Left lung (tissue), 10 donors: ENCODE data around the gene ANK2. TPM values are rescaled to one million over a fixed set of nuclear protein-coding genes. Genes with fewer than 3 reads are reported as not detected.

Experiments
- ATAC-seq: fragments of 200-7000 bp; cut with Tn5 transposase; one replicate; pipeline ENCODE4 v1.9.1; 2020; ENCODE audit warnings: moderate library complexity
- DNase-seq, 4 donors: peaks; one replicate each; pipeline ENCODE4 v3.0.0-alpha.2; 2013 to 2020
- H3K27ac ChIP-seq, 2 donors: fragments of 200-600 bp; sonication (generic) in 1 of 2; one replicate each; pipeline versions ENCODE4 v1.5.0 to v1.8.0; 2020 to 2021
- H3K27me3 ChIP-seq, 2 donors: fragments of 200-600 bp; sonication (generic) in 1 of 2; one replicate each; pipeline versions ENCODE4 v1.5.0 to v1.8.0; 2020 to 2021
- H3K36me3 ChIP-seq, 2 donors: fragments of 200-600 bp; sonication (generic) in 1 of 2; one replicate each; pipeline versions ENCODE4 v1.5.0 to v1.8.0; 2020 to 2021
- H3K4me1 ChIP-seq, 2 donors: fragments of 200-600 bp; one replicate each; pipeline ENCODE4 v1.8.0; 2021
- H3K4me3 ChIP-seq, 2 donors: fragments of 200-600 bp; sonication (generic) in 1 of 2; one replicate each; pipeline versions ENCODE4 v1.5.0 to v1.8.0; 2020 to 2021; ENCODE audit warnings: mild to moderate bottlenecking in 1 of 2
- H3K9me3 ChIP-seq, 2 donors: fragments of 200-600 bp; sonication (generic) in 1 of 2; one replicate each; pipeline versions ENCODE4 v1.5.0 to v1.8.0; 2020 to 2021
- CTCF ChIP-seq, 2 donors: fragments of 200-600 bp; sonication (generic) in 1 of 2; IDR thresholded peaks; one replicate each; pipeline versions ENCODE4 v1.5.0 to v1.8.0; 2021; ENCODE audit warnings: antibody characterized with exemption in 2 of 2
- intact Hi-C, 2 donors: fragments of 100-400 bp; cut with DNase I; formaldehyde crosslinking; loops; one replicate each; pipeline versions ENCODE4 v1.11.2 to v1.14.2; 2022
- polyA plus RNA-seq, 6 donors: library from polyadenylated mRNA; unstranded; fragments of 120-200 nt; gene quantifications; one replicate each; pipeline ENCODE4 v1.2.1, GENCODE V29; 2013; ENCODE audit not compliant: insufficient read length in 6 of 6
- total RNA-seq, 2 donors: library from RNA; stranded (reverse); fragmentation: NEBNext Ultra II Directional; extraction: Animal tissue kit (Norgen Biotek cat#: 25700); gene quantifications; one replicate each; pipeline ENCODE4 v1.2.1, GENCODE V29; 2021
- donor health status: DM: no; HTN: yes; CAD: no.
- donor health status: DM: no; HTN: no; CAD: no.

The ANK2 gene
- total and polyA plus RNA-seq, 8 donors = 18.2 to 33.2 (median 28.8) TPM

GRCh38 chr4:113169368-113169767 lies 119.9 kb downstream of the ANK2 start:
- Histone ChIP-seq H3K9me3 (no peaks in the 10 kb centered on the region), H3K36me3 (no peaks in the 10 kb centered on the region), H3K27ac (no peak overlapping the region), H3K4me1 (no peaks in the 10 kb centered on the region), H3K4me3 (no peak overlapping the region), H3K27me3 (no peaks in the 10 kb centered on the region)
- intact Hi-C loops = no loop called here
- TF ChIP-seq CTCF (IDR thresholded peaks at IDR 0.05) = no peak
- ATAC-seq = no peak
- DNase-seq = no peak

- no peak overlapping the region for H3K27ac ChIP-seq
- intact Hi-C loops = no loop called here
- H3K4me3 ChIP-seq = no peak overlapping the region
- H3K36me3 ChIP-seq = no peaks in the 10 kb centered on the region
- DNase-seq = no peak
- no peaks in the 10 kb centered on the region for H3K9me3 ChIP-seq
- no peaks in the 10 kb centered on the region for H3K27me3 ChIP-seq
- ATAC-seq = no peak
- no peaks in the 10 kb centered on the region for H3K4me1 ChIP-seq
- no peak for TF ChIP-seq CTCF (IDR thresholded peaks at IDR 0.05)
Observed at GRCh38 chr4:113170115-113170804, 120.8 kb downstream of the ANK2 start.

GRCh38 chr4:113170805-113171468 lies 121.5 kb downstream of the ANK2 start:
- DNase-seq = no peak
- no peaks in the 10 kb centered on the region for H3K4me1 ChIP-seq
- ATAC-seq = no peak
- H3K36me3 ChIP-seq = no peaks in the 10 kb centered on the region
- no peak overlapping the region for H3K27ac ChIP-seq
- no peaks in the 10 kb centered on the region for H3K9me3 ChIP-seq
- no peak overlapping the region for H3K4me3 ChIP-seq
- intact Hi-C loops = no loop called here
- TF ChIP-seq CTCF (IDR thresholded peaks at IDR 0.05) = no peak
- no peaks in the 10 kb centered on the region for H3K27me3 ChIP-seq

- Histone ChIP-seq H3K4me1 (no peaks in the 10 kb centered on the region), H3K9me3 (no peaks in the 10 kb centered on the region), H3K36me3 (no peaks in the 10 kb centered on the region), H3K27ac (no peak overlapping the region), H3K27me3 (no peaks in the 10 kb centered on the region), H3K4me3 (no peak overlapping the region)
- intact Hi-C loops = no loop called here
- TF ChIP-seq CTCF (IDR thresholded peaks at IDR 0.05) = no peak
- DNase-seq = no peak
- ATAC-seq = no peak
Observed at GRCh38 chr4:113173126-113173792, 123.8 kb downstream of the ANK2 start.

- DNase-seq (no peak), ATAC-seq (no peak)
- intact Hi-C loops = no loop called here
- no peak overlapping the region for H3K27ac ChIP-seq
- H3K4me1 ChIP-seq = no peaks in the 10 kb centered on the region
- no peaks in the 10 kb centered on the region for H3K36me3 ChIP-seq
- no peak for TF ChIP-seq CTCF (IDR thresholded peaks at IDR 0.05)
- H3K9me3 ChIP-seq = no peaks in the 10 kb centered on the region
- no peak overlapping the region for H3K4me3 ChIP-seq
- no peaks in the 10 kb centered on the region for H3K27me3 ChIP-seq
Observed at GRCh38 chr4:113173793-113174264, 124.4 kb downstream of the ANK2 start.
